ENCODE measurements around the gene ZBTB4.

Gene ZBTB4

GRCh38 chr17:7438656-7439460 lies 40.6 kb downstream of the ZBTB4 start:
- DNase-seq = no peak

GRCh38 chr17:7437950-7438614 lies 41.3 kb downstream of the ZBTB4 start:
- DNase-seq = peak; percentile 79

GRCh38 chr17:7437369-7437863 lies 42.0 kb downstream of the ZBTB4 start:
- no peak for DNase-seq

- DNase-seq = peak; percentile 94
Measured at GRCh38 chr17:7436556-7437368, 42.7 kb downstream of the ZBTB4 start.

- peak; percentile 87 for DNase-seq
Measured at GRCh38 chr17:7435676-7436555, 43.5 kb downstream of the ZBTB4 start.

GRCh38 chr17:7432296-7432695 lies 47.1 kb downstream of the ZBTB4 start:
- no peak for DNase-seq

- no peak for DNase-seq
Measured at GRCh38 chr17:7431231-7431630, 48.2 kb downstream of the ZBTB4 start.

GRCh38 chr17:7429722-7430121 lies 49.7 kb downstream of the ZBTB4 start:
- no peak for DNase-seq

- no peak for DNase-seq
Measured at GRCh38 chr17:7428557-7428956, 50.9 kb downstream of the ZBTB4 start, which contains the start of gene SPEM3. Gene SPEM3 (plus strand): TSS chr17:7428857. CDS start chr17:7428903, 46 bp downstream.

GRCh38 chr17:7427549-7427948 lies 51.9 kb downstream of the ZBTB4 start:
- no peak for DNase-seq

- DNase-seq = no peak
Measured at GRCh38 chr17:7426896-7427489, 52.4 kb downstream of the ZBTB4 start.

- no peak for DNase-seq
Measured at GRCh38 chr17:7426203-7426863, 53.1 kb downstream of the ZBTB4 start.

- no peak for DNase-seq
Measured at GRCh38 chr17:7425756-7426155, 53.7 kb downstream of the ZBTB4 start.

- DNase-seq = peak; percentile 42
Measured at GRCh38 chr17:7425316-7425715, 54.1 kb downstream of the ZBTB4 start, which contains the start of gene SPEM2. Gene SPEM2 (plus strand): TSS chr17:7425616. CDS start chr17:7425689, 73 bp downstream.

GRCh38 chr17:7423679-7424078 lies 55.8 kb downstream of the ZBTB4 start:
- DNase-seq = no peak

GRCh38 chr17:7421186-7421585 lies 58.2 kb downstream of the ZBTB4 start:
- no peak for DNase-seq

GRCh38 chr17:7419819-7420610 lies 59.4 kb downstream of the ZBTB4 start, which contains the start of gene SPEM1:
Gene SPEM1 (plus strand): TSS chr17:7420324. CDS start chr17:7420385, 61 bp downstream.
- no peak for DNase-seq

GRCh38 chr17:7418472-7419152 lies 60.8 kb downstream of the ZBTB4 start:
- DNase-seq = no peak

GRCh38 chr17:7417056-7417655 lies 62.3 kb downstream of the ZBTB4 start:
- no peak for DNase-seq
